H1 (cell line): ENCODE data around the gene VPS11. TPM values are rescaled to one million over a fixed set of nuclear protein-coding genes. Genes with fewer than 3 reads are reported as not detected.

ENCODE experiments used
- CREB1 ChIP-seq: IDR thresholded peaks from 2 replicates; pipeline ENCODE4 v1.6.1; 2012; ENCODE audit warnings: inconsistent platforms
- EGR1 ChIP-seq: IDR thresholded peaks from 2 replicates; pipeline ENCODE4 v1.6.1; 2011; ENCODE audit warnings: low read depth, low read length, borderline replicate concordance
- HDAC6 ChIP-seq: IDR thresholded peaks from one replicate; pipeline ENCODE4 v1.7.1; 2012; ENCODE audit warnings: low read depth, mild to moderate bottlenecking, inconsistent platforms, low read length, moderate library complexity
- SP4 ChIP-seq: IDR thresholded peaks from 2 replicates; pipeline ENCODE4 v1.6.1; 2012; ENCODE audit warnings: low read length, inconsistent platforms
- SUZ12 ChIP-seq: fragments of 200-600 bp; sonication (generic); IDR thresholded peaks from 2 replicates; pipeline ENCODE4 v1.6.1; 2012; ENCODE audit warnings: mild to moderate bottlenecking, inconsistent platforms, low read length, moderate library complexity, mixed read lengths
- TBP ChIP-seq: IDR thresholded peaks from 2 replicates; pipeline ENCODE4 v1.6.1; 2011; ENCODE audit warnings: low read depth, low read length, improper control_type of control experiment
- polyA plus RNA-seq, 7 experiments: library from polyadenylated mRNA; depleted of rRNA in 3 of 7; stranded (reverse) in 5 of 7; unstranded in 2 of 7; fragments of >200 nt in 5 of 7; fragments of 200-250 nt in 2 of 7; gene quantifications; 1 replicate in 5 of 7; 2 replicates in 1 of 7; 4 replicates in 1 of 7; pipeline versions ENCODE4 v1.2.1 to v1.2.3, GENCODE V29; 2011 to 2013; ENCODE audit warnings: missing spikeins in 2 of 7, mixed read lengths in 2 of 7
- total RNA-seq: library from RNA; stranded (reverse); fragmentation: NEBNext Ultra II Directional; extraction: Animal tissue kit (Norgen Biotek cat#: 25700); gene quantifications from 2 replicates; pipeline ENCODE4 v1.2.1, GENCODE V29; 2021
- TF ChIP-seq, protein P1 (sequence below): fragments of 300-600 bp; sonication (generic); IDR thresholded peaks from 2 replicates; pipeline ENCODE4 v1.7.1; 2012; ENCODE audit warnings: low read length, moderate library complexity, mild to moderate bottlenecking, inconsistent platforms; ENCODE audit not compliant: insufficient replicate concordance
- TF ChIP-seq, protein P2 (sequence below): IDR thresholded peaks from 2 replicates; pipeline ENCODE4 v1.6.1; 2011; ENCODE audit warnings: low read depth, mild to moderate bottlenecking, low read length; ENCODE audit not compliant: insufficient read depth
- TF ChIP-seq, protein P3 (sequence below): IDR thresholded peaks from 2 replicates; pipeline ENCODE4 v1.6.1; 2012; ENCODE audit warnings: inconsistent platforms

Gene VPS11
- total and polyA plus RNA-seq, 2 of the 8 experiments (the other 6 are each of a cell fraction or from before 2014, with no cell fraction given) = 13.1 to 15.5 TPM

DNA sequence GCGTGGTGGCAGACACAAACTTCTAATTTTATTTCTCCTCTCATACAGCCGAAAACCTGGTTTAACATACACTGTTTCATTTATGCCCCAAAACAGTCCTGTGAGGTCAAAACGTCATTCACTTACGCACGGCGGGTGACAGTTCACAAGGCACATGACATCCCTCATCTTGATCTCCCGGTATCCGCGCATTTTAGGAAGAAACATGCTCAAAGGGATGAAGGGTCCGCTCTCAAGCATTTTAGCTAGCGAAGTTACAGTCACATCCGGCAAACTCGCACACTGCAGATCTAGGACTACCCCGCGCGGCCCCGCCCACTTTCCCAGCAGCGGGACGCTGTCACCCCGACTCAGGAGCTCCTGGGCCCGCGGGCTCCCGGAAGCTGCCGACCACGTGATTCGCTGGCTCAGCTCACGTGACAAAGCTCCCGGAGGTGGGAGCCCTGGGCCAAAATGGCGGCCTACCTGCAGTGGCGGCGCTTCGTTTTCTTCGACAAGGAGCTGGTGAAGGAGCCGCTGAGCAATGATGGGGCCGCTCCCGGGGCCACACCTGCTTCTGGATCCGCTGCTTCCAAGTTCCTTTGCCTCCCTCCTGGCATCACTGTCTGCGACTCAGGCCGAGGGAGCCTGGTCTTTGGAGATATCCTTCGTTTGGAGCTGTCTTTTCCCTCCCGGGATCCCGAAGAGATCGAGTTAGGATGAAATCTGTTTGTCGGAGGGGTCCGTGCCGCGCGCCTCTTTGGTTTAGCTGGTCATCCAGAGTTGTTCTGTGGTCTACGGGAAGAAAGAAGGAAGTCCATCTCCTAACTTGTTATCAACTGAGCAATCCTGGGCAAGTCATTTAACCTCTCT, at the start of gene VPS11 (continued):
- TF ChIP-seq, protein P1, sequence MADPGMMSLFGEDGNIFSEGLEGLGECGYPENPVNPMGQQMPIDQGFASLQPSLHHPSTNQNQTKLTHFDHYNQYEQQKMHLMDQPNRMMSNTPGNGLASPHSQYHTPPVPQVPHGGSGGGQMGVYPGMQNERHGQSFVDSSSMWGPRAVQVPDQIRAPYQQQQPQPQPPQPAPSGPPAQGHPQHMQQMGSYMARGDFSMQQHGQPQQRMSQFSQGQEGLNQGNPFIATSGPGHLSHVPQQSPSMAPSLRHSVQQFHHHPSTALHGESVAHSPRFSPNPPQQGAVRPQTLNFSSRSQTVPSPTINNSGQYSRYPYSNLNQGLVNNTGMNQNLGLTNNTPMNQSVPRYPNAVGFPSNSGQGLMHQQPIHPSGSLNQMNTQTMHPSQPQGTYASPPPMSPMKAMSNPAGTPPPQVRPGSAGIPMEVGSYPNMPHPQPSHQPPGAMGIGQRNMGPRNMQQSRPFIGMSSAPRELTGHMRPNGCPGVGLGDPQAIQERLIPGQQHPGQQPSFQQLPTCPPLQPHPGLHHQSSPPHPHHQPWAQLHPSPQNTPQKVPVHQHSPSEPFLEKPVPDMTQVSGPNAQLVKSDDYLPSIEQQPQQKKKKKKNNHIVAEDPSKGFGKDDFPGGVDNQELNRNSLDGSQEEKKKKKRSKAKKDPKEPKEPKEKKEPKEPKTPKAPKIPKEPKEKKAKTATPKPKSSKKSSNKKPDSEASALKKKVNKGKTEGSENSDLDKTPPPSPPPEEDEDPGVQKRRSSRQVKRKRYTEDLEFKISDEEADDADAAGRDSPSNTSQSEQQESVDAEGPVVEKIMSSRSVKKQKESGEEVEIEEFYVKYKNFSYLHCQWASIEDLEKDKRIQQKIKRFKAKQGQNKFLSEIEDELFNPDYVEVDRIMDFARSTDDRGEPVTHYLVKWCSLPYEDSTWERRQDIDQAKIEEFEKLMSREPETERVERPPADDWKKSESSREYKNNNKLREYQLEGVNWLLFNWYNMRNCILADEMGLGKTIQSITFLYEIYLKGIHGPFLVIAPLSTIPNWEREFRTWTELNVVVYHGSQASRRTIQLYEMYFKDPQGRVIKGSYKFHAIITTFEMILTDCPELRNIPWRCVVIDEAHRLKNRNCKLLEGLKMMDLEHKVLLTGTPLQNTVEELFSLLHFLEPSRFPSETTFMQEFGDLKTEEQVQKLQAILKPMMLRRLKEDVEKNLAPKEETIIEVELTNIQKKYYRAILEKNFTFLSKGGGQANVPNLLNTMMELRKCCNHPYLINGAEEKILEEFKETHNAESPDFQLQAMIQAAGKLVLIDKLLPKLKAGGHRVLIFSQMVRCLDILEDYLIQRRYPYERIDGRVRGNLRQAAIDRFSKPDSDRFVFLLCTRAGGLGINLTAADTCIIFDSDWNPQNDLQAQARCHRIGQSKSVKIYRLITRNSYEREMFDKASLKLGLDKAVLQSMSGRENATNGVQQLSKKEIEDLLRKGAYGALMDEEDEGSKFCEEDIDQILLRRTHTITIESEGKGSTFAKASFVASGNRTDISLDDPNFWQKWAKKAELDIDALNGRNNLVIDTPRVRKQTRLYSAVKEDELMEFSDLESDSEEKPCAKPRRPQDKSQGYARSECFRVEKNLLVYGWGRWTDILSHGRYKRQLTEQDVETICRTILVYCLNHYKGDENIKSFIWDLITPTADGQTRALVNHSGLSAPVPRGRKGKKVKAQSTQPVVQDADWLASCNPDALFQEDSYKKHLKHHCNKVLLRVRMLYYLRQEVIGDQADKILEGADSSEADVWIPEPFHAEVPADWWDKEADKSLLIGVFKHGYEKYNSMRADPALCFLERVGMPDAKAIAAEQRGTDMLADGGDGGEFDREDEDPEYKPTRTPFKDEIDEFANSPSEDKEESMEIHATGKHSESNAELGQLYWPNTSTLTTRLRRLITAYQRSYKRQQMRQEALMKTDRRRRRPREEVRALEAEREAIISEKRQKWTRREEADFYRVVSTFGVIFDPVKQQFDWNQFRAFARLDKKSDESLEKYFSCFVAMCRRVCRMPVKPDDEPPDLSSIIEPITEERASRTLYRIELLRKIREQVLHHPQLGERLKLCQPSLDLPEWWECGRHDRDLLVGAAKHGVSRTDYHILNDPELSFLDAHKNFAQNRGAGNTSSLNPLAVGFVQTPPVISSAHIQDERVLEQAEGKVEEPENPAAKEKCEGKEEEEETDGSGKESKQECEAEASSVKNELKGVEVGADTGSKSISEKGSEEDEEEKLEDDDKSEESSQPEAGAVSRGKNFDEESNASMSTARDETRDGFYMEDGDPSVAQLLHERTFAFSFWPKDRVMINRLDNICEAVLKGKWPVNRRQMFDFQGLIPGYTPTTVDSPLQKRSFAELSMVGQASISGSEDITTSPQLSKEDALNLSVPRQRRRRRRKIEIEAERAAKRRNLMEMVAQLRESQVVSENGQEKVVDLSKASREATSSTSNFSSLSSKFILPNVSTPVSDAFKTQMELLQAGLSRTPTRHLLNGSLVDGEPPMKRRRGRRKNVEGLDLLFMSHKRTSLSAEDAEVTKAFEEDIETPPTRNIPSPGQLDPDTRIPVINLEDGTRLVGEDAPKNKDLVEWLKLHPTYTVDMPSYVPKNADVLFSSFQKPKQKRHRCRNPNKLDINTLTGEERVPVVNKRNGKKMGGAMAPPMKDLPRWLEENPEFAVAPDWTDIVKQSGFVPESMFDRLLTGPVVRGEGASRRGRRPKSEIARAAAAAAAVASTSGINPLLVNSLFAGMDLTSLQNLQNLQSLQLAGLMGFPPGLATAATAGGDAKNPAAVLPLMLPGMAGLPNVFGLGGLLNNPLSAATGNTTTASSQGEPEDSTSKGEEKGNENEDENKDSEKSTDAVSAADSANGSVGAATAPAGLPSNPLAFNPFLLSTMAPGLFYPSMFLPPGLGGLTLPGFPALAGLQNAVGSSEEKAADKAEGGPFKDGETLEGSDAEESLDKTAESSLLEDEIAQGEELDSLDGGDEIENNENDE = no peak
- TF ChIP-seq EGR1 (no peak), TBP (peak; percentile 78), SP4 (peak; percentile 98), HDAC6 (no peak), CREB1 (no peak), SUZ12 (no peak)
- TF ChIP-seq, protein P2, sequence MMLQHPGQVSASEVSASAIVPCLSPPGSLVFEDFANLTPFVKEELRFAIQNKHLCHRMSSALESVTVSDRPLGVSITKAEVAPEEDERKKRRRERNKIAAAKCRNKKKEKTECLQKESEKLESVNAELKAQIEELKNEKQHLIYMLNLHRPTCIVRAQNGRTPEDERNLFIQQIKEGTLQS = peak; percentile 97
- TF ChIP-seq, protein P3, sequence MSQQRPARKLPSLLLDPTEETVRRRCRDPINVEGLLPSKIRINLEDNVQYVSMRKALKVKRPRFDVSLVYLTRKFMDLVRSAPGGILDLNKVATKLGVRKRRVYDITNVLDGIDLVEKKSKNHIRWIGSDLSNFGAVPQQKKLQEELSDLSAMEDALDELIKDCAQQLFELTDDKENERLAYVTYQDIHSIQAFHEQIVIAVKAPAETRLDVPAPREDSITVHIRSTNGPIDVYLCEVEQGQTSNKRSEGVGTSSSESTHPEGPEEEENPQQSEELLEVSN = peak; percentile 45
